Chondrocyte (in vitro differentiated cells): ENCODE results near the gene RIC8A. TPM values are rescaled to one million over a fixed set of nuclear protein-coding genes. Genes with fewer than 3 reads are reported as not detected.
"Not testable (repeated sequence)": the region's sequence is repeated elsewhere in the genome, so short reads cannot be mapped to it uniquely, and the experiment has no call there.

Experiments
- DNase-seq: peaks from one replicate; pipeline ENCODE4 v3.0.0; 2021; ENCODE audit warnings: mixed read lengths, low spot score
- H3K27ac Mint-ChIP-seq: one replicate; pipeline ENCODE4 v1.8.0; 2021; ENCODE audit warnings: mild to moderate bottlenecking, moderate library complexity, mixed read lengths; ENCODE audit not compliant: unreplicated experiment
- H3K27me3 Mint-ChIP-seq: 2 replicates; pipeline ENCODE4 v1.8.0; 2021; ENCODE audit warnings: low read depth, mixed read lengths
- H3K36me3 Mint-ChIP-seq: 2 replicates; pipeline ENCODE4 v1.8.0; 2021; ENCODE audit warnings: low read depth, mixed read lengths
- H3K4me1 Mint-ChIP-seq: 2 replicates; pipeline ENCODE4 v1.8.0; 2021; ENCODE audit warnings: low read depth, mild to moderate bottlenecking, mixed read lengths
- H3K4me3 Mint-ChIP-seq: one replicate; pipeline ENCODE4 v1.8.0; 2021; ENCODE audit warnings: mild to moderate bottlenecking, moderate library complexity, mixed read lengths; ENCODE audit not compliant: unreplicated experiment
- H3K9me3 Mint-ChIP-seq: 2 replicates; pipeline ENCODE4 v1.8.0; 2021; ENCODE audit warnings: low read depth, mixed read lengths
- total RNA-seq: library from RNA; stranded (reverse); gene quantifications from 3 replicates; pipeline ENCODE4 v1.2.1, GENCODE V29; 2021
- TF ChIP-seq, protein P1 (sequence below): fragments of 200-600 bp; sonication (generic); IDR thresholded peaks from 2 replicates; pipeline ENCODE4 v1.5.0; 2021; ENCODE audit warnings: antibody characterized with exemption, mild to moderate bottlenecking, moderate library complexity

RIC8A gene
- total RNA-seq, 1 donor from 2014 or later = 107 TPM

DNA sequence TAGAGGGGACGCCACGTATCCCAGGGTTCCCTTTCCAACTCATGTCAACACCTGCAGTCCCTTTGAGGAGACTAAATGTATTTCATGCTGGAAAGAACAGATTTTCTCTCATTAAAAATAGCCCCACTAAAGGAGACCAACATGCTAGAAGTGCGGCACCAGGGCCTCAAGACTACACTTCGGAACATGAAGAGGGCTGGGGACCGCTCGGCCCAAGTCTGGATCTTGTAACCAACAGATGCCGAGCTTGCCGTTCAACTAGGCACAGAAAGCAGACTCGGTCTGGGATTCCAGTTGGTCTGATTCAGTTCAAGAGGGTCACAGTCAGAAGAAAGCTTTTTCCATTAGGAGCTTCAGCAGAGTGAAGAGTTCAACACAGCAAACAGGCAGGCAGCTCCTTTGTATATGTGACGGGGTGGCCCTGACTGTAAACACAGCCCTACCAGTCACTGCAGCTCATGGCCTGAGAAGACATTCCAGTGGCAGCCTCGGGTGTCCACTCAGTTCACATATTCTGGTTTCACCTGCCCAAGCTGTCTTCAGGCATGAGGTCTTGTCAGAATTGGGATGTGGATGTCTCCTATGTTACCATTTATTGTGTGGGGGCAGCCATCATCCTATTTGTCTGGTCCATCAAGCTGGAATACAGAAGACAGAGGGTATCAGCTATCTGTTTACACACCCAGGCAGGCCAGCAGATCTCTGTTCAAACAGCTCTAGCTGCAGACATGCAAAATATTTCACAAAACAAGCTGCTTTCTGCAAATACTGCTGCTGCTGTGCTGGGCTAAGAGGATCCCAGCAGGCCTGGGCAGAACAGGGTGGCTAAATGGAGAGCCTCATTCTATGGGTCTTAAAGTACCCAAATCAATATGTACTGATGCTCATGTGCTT, 8.8 kb downstream of the RIC8A start:
- no peak for DNase-seq
- Mint-ChIP-seq H3K4me1 (peaks cover 6% of the 10 kb centered on the region), H3K36me3 (peaks cover 20% of the 10 kb centered on the region), H3K27me3 (no peaks in the 10 kb centered on the region), H3K9me3 (no peaks in the 10 kb centered on the region), H3K4me3 (no peak overlapping the region), H3K27ac (peak overlapping the region; percentile 79)
- TF ChIP-seq, protein P1, sequence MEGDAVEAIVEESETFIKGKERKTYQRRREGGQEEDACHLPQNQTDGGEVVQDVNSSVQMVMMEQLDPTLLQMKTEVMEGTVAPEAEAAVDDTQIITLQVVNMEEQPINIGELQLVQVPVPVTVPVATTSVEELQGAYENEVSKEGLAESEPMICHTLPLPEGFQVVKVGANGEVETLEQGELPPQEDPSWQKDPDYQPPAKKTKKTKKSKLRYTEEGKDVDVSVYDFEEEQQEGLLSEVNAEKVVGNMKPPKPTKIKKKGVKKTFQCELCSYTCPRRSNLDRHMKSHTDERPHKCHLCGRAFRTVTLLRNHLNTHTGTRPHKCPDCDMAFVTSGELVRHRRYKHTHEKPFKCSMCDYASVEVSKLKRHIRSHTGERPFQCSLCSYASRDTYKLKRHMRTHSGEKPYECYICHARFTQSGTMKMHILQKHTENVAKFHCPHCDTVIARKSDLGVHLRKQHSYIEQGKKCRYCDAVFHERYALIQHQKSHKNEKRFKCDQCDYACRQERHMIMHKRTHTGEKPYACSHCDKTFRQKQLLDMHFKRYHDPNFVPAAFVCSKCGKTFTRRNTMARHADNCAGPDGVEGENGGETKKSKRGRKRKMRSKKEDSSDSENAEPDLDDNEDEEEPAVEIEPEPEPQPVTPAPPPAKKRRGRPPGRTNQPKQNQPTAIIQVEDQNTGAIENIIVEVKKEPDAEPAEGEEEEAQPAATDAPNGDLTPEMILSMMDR = no peak

DNA sequence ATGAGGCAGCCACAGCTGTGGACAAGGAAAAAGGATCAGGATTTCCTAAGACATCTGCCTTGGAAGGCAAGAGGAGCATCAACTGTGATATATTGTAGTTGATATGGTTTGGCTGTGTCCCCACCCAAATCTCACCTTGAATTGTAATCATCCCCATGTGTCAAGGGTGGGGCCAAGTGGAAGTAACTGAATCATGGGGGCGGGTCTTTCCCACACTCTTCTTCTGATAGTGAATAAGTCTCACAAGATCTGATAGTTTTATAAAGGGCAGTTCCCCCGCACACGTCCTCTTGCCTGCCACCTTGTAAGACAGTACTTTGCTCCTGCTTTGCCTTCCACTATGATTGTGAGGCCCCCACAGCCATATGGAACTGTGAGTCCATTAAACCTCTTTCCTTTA, 10.2 kb downstream of the RIC8A start:
- H3K4me3 Mint-ChIP-seq = no peak overlapping the region
- no peaks in the 10 kb centered on the region for H3K9me3 Mint-ChIP-seq
- H3K36me3 Mint-ChIP-seq = peaks cover 23% of the 10 kb centered on the region
- no peaks in the 10 kb centered on the region for H3K27me3 Mint-ChIP-seq
- no peak for DNase-seq
- peaks cover 3% of the 10 kb centered on the region for H3K4me1 Mint-ChIP-seq
- no peak overlapping the region for H3K27ac Mint-ChIP-seq
- TF ChIP-seq, protein P1 = no peak

DNA sequence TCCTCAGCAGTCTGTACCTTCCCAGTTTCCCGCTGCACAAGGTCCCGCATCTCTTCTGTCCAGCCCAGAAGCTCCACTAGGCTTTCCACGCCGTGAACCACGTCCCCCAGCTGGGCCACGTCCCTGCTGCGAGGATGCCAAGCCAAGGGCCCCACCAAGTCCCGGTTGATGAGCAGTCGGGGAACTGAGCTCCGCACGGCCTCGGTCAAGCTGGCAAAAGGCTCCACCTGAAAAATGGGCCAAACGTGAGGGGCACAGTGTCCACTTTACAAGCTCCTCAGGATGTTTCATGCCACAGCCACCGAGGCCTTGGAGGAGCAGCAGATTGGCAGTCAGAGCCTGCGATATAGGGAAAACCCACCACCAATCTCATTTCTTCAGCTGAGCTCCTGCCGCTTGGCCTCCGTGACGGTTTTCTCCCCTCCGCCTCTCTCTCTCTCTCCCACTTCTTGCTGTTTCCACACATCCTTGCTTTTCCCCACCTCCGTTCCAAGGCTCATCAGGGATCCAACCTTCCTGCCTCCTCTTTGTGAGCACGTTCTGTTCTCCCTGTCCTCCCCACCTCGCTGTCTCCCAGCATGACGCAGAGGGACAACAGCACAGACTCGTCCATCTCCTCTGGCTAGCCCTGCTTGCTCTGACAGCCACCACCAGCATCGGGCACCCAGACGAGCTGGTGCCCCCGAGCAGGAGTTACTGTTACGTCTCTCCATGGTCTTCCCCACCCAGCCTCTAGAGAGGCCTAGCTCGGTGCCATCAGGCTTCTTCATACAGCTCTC, 11.5 kb downstream of the RIC8A start:
- TF ChIP-seq, protein P1 = no peak
- no peak overlapping the region for H3K27ac Mint-ChIP-seq
- H3K4me3 Mint-ChIP-seq = no peak overlapping the region
- H3K9me3 Mint-ChIP-seq = no peaks in the 10 kb centered on the region
- H3K36me3 Mint-ChIP-seq = peaks cover 23% of the 10 kb centered on the region
- H3K4me1 Mint-ChIP-seq = no peaks in the 10 kb centered on the region
- H3K27me3 Mint-ChIP-seq = no peaks in the 10 kb centered on the region
- no peak for DNase-seq

- not testable (repeated sequence) for H3K4me1 Mint-ChIP-seq, DNase-seq, H3K9me3 Mint-ChIP-seq, H3K27ac Mint-ChIP-seq, H3K4me3 Mint-ChIP-seq, H3K27me3 Mint-ChIP-seq
- peaks cover 16% of the 10 kb centered on the region for H3K36me3 Mint-ChIP-seq
These were observed 13.2 kb downstream of the RIC8A start for GRCh38 chr11:220641-221215.

DNA sequence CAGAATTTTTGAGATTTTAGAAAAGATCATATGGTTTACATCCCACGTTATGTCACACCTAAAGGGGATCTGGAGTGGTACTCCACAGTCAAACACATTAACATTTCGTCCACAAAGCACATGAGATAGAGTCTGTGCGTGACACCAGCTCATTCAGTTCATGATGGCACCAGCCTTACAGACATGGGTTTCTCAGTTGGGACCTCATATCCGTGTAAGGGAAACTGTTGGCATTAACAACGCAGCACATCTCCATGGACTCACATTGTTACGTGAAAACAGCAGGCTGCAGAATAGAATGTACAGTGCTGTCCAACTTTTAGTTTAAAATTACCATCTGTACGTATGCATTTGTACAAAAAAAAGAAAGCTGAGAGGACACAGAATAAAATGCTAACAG, 14.0 kb downstream of the RIC8A start:
- Mint-ChIP-seq H3K27me3 (no peaks in the 10 kb centered on the region), H3K27ac (no peak overlapping the region), H3K4me3 (no peak overlapping the region), H3K9me3 (no peaks in the 10 kb centered on the region), H3K4me1 (peaks cover 4% of the 10 kb centered on the region), H3K36me3 (peaks cover 16% of the 10 kb centered on the region)
- DNase-seq = no peak
- TF ChIP-seq, protein P1 = no peak
